ENCODE data around the gene SLC25A27. TPM values are rescaled to one million over a fixed set of nuclear protein-coding genes. Genes with fewer than 3 reads are reported as not detected.

SLC25A27 gene
- total RNA-seq, 1 experiment from 2014 or later = 10.7 TPM

DNA sequence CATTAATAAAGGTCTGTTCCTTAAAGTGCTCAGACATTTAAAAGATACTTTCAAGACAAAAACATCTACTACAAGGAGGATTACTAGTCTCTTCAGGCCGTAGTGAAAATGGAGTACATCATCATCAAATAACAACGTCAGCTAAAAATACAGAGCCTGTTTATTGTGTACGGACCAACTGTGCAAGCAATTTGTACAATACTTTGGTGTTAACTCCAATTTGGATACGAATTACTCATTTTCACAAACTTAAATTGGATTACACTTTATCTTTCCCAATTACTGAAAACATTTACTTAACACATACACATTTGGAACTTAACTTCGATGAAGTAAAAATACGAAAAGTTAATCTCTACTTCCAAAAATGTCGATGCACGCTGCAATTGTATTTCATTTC lies 959 bp upstream of the SLC25A27 start:
- TF ChIP-seq POLR2A (IDR thresholded peaks at IDR 0.05; ENCODE audit: borderline replicate concordance, extremely low read depth, insufficient read depth, insufficient read length) (no peak), EZH2phosphoT487 (IDR thresholded peaks at IDR 0.05; ENCODE audit: borderline replicate concordance) (no peak), YY1 (IDR thresholded peaks at IDR 0.05; ENCODE audit: extremely low read depth, insufficient replicate concordance, low read depth, low read length) (no peak), EGR1 (IDR thresholded peaks at IDR 0.05; ENCODE audit: low read depth) (no peak), TCF7L2 (IDR thresholded peaks at IDR 0.05; ENCODE audit: borderline replicate concordance, extremely low read depth, insufficient read depth, insufficient read length) (no peak)
- Histone ChIP-seq H3K79me2 (ENCODE audit: insufficient read depth, low read length) (no peaks in the 10 kb centered on the region), H3K4me1 (ENCODE audit: control insufficient read depth in 1 of 2, insufficient read depth in 2 of 2, low read length in 2 of 2) (peaks cover 3 to 28% of the 10 kb centered on the region in 2 experiments; a peak in 2 of 4 replicates), H3K27me3 (ENCODE audit: insufficient read depth, low read length) (no peaks in the 10 kb centered on the region), H3K9me2 (ENCODE audit: insufficient read depth) (no peaks in the 10 kb centered on the region), H2AFZ (ENCODE audit: low read depth, low read length, poor library complexity, severe bottlenecking) (peak overlapping the region; percentile 100), H4K20me1 (ENCODE audit: insufficient read depth) (no peaks in the 10 kb centered on the region), H3K9me3 (ENCODE audit: control insufficient read depth in 1 of 2, insufficient read depth in 1 of 2, low read depth in 1 of 2, low read length in 2 of 2) (no peaks in the 10 kb centered on the region), H3K9ac (ENCODE audit: low read length) (peak overlapping the region; percentile 68; the same call in 1 of the 2 replicates), H3K4me3 (replicated peaks in 1 of 2; ENCODE audit: low read depth in 1 of 2, low read length in 2 of 2) (peak overlapping the region; percentile 71 to 73), H3K36me3 (ENCODE audit: control insufficient read depth in 1 of 2, insufficient read depth in 2 of 2, low read length in 2 of 2) (no peaks in the 10 kb centered on the region), H3K4me2 (ENCODE audit: low read length) (peak overlapping the region; percentile 97), H3K27ac (ENCODE audit: low read depth, low read length) (no peak overlapping the region)
- DNase-seq (ENCODE audit: low read depth, low spot score) = no peak
- RAD21 ChIA-PET (ENCODE audit: low non-redundant PET in 1 of 2, low total read pairs in 2 of 2, uncharacterized antibody in 2 of 2, unreplicated experiment in 2 of 2) = no interaction called here
- POLR2A ChIA-PET = no interaction called here
- CTCF ChIA-PET = no interaction called here
- BruUV-seq (replicated peaks) = no TSS peak
- intact Hi-C loops (cut with micrococcal nuclease) = loop anchor here (5.0 kb wide), 1 partner anchor 395 kb away; no protein-coding TSS in a partner anchor
- no peak for ATAC-seq

DNA sequence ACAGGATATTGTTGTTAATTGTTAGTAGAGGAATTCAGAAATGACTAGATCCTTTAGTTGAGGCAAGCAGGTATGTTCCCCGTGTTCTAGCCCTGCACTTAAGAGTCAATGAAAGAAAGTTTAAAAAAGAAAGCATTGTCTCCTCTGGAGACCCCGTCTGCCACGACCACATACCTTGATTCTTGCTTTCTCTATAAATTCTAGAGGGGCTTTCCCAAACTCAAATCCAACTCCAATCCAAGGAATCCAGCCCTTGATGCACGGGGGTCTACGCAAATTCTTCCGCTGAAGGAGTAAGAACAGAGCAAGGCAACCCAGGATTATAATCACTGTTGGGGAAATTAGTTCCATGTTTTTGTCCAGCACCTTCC lies 558 bp upstream of the SLC25A27 start:
- Histone ChIP-seq H3K79me2 (ENCODE audit: insufficient read depth, low read length) (no peaks in the 10 kb centered on the region), H2AFZ (ENCODE audit: low read depth, low read length, poor library complexity, severe bottlenecking) (peak overlapping the region; percentile 100), H3K4me3 (replicated peaks in 1 of 2; ENCODE audit: low read depth in 1 of 2, low read length in 2 of 2) (peak overlapping the region; percentile 71 to 73), H3K27me3 (ENCODE audit: insufficient read depth, low read length) (no peaks in the 10 kb centered on the region), H3K4me2 (ENCODE audit: low read length) (peak overlapping the region; percentile 97), H3K4me1 (ENCODE audit: control insufficient read depth in 1 of 2, insufficient read depth in 2 of 2, low read length in 2 of 2) (peaks cover 3 to 28% of the 10 kb centered on the region in 2 experiments; a peak in 2 of 4 replicates), H3K27ac (ENCODE audit: low read depth, low read length) (no peak overlapping the region), H3K9me2 (ENCODE audit: insufficient read depth) (no peaks in the 10 kb centered on the region), H4K20me1 (ENCODE audit: insufficient read depth) (no peaks in the 10 kb centered on the region), H3K9me3 (ENCODE audit: control insufficient read depth in 1 of 2, insufficient read depth in 1 of 2, low read depth in 1 of 2, low read length in 2 of 2) (no peaks in the 10 kb centered on the region), H3K9ac (ENCODE audit: low read length) (peak overlapping the region; percentile 68), H3K36me3 (ENCODE audit: control insufficient read depth in 1 of 2, insufficient read depth in 2 of 2, low read length in 2 of 2) (no peaks in the 10 kb centered on the region)
- intact Hi-C loops (cut with micrococcal nuclease) = loop anchor here (5.0 kb wide), 1 partner anchor 395 kb away; no protein-coding TSS in a partner anchor
- TSS peak; percentile 86 for BruUV-seq (replicated peaks)
- CTCF ChIA-PET = no interaction called here
- RAD21 ChIA-PET (ENCODE audit: low non-redundant PET in 1 of 2, low total read pairs in 2 of 2, uncharacterized antibody in 2 of 2, unreplicated experiment in 2 of 2) = no interaction called here
- no peak for DNase-seq (ENCODE audit: low read depth, low spot score)
- POLR2A ChIA-PET = no interaction called here
- ATAC-seq = no peak; the same call in none of the 2 replicates
- TF ChIP-seq CEBPB (IDR thresholded peaks at IDR 0.05; ENCODE audit: low read depth) (no peak), CBX3 (IDR thresholded peaks at IDR 0.05; ENCODE audit: low read depth) (no peak), POLR2A (IDR thresholded peaks at IDR 0.05; ENCODE audit: borderline replicate concordance, extremely low read depth, insufficient read depth, insufficient read length) (no peak), POLR2AphosphoS5 (IDR thresholded peaks at IDR 0.05; ENCODE audit: low read depth, low read length) (no peak), ZFX (IDR thresholded peaks at IDR 0.05) (no peak), SP1 (IDR thresholded peaks at IDR 0.05; ENCODE audit: low read depth) (no peak), YY1 (IDR thresholded peaks at IDR 0.05; ENCODE audit: extremely low read depth, insufficient replicate concordance, low read depth, low read length) (no peak), EZH2phosphoT487 (IDR thresholded peaks at IDR 0.05; ENCODE audit: borderline replicate concordance) (no peak), RAD21 (IDR thresholded peaks at IDR 0.05; ENCODE audit: low read depth) (no peak), TCF7L2 (IDR thresholded peaks at IDR 0.05; ENCODE audit: borderline replicate concordance, extremely low read depth, insufficient read depth, insufficient read length) (no peak), SRF (IDR thresholded peaks at IDR 0.05; ENCODE audit: low read depth) (no peak), FOSL1 (IDR thresholded peaks at IDR 0.05; ENCODE audit: low read depth) (no peak)
- TF ChIP-seq, protein P1, sequence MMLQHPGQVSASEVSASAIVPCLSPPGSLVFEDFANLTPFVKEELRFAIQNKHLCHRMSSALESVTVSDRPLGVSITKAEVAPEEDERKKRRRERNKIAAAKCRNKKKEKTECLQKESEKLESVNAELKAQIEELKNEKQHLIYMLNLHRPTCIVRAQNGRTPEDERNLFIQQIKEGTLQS (IDR thresholded peaks at IDR 0.05) = no peak
- TF ChIP-seq, protein P2, sequence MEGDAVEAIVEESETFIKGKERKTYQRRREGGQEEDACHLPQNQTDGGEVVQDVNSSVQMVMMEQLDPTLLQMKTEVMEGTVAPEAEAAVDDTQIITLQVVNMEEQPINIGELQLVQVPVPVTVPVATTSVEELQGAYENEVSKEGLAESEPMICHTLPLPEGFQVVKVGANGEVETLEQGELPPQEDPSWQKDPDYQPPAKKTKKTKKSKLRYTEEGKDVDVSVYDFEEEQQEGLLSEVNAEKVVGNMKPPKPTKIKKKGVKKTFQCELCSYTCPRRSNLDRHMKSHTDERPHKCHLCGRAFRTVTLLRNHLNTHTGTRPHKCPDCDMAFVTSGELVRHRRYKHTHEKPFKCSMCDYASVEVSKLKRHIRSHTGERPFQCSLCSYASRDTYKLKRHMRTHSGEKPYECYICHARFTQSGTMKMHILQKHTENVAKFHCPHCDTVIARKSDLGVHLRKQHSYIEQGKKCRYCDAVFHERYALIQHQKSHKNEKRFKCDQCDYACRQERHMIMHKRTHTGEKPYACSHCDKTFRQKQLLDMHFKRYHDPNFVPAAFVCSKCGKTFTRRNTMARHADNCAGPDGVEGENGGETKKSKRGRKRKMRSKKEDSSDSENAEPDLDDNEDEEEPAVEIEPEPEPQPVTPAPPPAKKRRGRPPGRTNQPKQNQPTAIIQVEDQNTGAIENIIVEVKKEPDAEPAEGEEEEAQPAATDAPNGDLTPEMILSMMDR (IDR thresholded peaks at IDR 0.05 in 2 of 3, conservative IDR thresholded peaks at IDR 0.05 in 1 of 3; ENCODE audit: borderline replicate concordance in 1 of 3, insufficient read depth in 1 of 3, low read depth in 2 of 3, low read length in 2 of 3) = no peak
- TF ChIP-seq, protein P3, sequence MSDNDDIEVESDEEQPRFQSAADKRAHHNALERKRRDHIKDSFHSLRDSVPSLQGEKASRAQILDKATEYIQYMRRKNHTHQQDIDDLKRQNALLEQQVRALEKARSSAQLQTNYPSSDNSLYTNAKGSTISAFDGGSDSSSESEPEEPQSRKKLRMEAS (IDR thresholded peaks at IDR 0.05) = no peak

Data from HCT116 (cell line).